Right lobe of liver (tissue), 4 donors: ENCODE results near the gene MAP3K1.

Experiments used
- CTCF ChIP-seq, 4 donors: fragments of 200-600 bp in 3 of 4; fragments of 450-650 bp in 1 of 4; IDR thresholded peaks; one replicate each; pipeline versions ENCODE4 v1.5.1 to v1.8.0; 2016 to 2022; ENCODE audit warnings: antibody characterized with exemption in 4 of 4, mild to moderate bottlenecking in 2 of 4
- POLR2A ChIP-seq: fragments of 450-650 bp; IDR thresholded peaks from one replicate; pipeline ENCODE4 v1.6.1; 2017; ENCODE audit warnings: antibody characterized with exemption, mild to moderate bottlenecking
- donor health status: DM: no; HTN: no; CAD: no.
- donor health status: DM: no; HTN: no; CAD: no.
- donor health status: DM: no; HTN: yes; CAD: no.

GRCh38 chr5:56910210-56910965 is 95.0 kb downstream of the MAP3K1 start:
- TF ChIP-seq POLR2A (no peak), CTCF (IDR thresholded peaks at IDR 0.05) (no peak)
